Iris pigment epithelial cell (primary cell): ENCODE measurements around the gene DYNLT4.
A peak's percentile ranks its signal among the peaks of the same experiment; 100 is the strongest.
"Not testable (repeated sequence)": the region's sequence is repeated elsewhere in the genome, so short reads cannot be mapped to it uniquely, and the experiment has no call there.

Source experiments
- DNase-seq: peaks from one replicate; pipeline ENCODE4 v3.0.0-alpha.2; 2011; ENCODE audit warnings: low read depth

DYNLT4 gene

DNA sequence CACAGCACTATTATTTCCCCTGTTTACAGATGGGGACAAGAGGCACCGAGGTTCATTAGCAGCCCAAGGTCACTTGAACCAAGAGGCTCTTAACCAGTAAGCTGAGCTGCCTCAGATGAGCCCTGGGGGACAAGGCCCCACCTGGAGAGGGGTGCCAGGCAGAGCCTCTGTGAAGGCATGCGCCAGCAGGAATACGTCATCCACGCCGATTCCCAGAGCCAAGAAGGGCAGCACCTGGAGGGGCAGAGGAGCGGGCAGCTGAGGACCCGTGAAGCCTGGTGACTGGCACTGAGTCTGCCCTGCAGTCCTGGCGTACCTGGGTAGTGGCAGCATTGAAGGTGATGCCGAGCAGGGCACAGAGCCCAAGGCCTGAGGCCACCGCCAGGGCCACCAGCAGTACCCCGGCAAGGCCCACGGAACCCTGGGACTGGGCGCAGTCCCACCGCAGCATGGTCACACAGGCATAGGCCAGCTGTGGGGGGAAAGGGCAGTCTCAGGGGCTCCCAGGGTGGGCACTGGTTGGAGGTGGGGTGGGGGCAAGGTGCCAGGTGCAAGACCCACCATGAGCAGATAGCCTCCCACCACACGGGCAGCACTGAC lies 21.8 kb upstream of the DYNLT4 start:
- no peak for DNase-seq

DNA sequence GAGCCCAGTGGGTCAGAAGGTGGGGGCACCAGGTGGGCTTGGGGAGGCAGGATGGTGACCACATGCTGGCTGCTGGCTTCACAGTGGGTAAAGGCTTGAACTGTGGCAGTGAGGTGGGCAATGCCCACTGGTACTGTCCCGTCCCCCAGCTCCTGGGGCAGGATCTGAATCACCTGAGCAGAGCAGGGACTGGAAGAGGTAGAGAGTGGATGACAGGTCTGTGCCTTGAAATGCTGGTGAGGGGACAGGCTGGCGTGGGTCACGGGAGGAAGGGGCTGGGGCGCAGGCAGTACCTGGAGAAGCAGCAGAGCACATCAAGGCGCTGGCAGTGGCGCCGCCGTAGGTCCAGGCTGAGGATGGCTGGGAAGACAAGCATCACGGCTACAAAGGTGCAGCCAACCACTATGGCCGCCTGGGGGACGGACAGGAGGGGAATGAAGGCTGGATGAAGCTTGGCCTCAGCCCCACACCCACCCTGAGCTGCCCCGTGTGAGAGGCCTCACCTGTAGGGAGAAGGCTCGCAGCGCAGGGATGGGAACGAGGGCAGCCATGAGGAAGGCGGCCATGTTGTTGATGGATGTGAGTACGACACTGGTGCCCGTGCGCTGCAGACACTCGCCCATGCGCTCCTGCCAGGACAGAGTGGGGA lies 21.0 kb upstream of the DYNLT4 start:
- DNase-seq: no peak

- no peak for DNase-seq
Measured at GRCh38 chr1:44827197-44828002, 20.2 kb upstream of the DYNLT4 start.

DNA sequence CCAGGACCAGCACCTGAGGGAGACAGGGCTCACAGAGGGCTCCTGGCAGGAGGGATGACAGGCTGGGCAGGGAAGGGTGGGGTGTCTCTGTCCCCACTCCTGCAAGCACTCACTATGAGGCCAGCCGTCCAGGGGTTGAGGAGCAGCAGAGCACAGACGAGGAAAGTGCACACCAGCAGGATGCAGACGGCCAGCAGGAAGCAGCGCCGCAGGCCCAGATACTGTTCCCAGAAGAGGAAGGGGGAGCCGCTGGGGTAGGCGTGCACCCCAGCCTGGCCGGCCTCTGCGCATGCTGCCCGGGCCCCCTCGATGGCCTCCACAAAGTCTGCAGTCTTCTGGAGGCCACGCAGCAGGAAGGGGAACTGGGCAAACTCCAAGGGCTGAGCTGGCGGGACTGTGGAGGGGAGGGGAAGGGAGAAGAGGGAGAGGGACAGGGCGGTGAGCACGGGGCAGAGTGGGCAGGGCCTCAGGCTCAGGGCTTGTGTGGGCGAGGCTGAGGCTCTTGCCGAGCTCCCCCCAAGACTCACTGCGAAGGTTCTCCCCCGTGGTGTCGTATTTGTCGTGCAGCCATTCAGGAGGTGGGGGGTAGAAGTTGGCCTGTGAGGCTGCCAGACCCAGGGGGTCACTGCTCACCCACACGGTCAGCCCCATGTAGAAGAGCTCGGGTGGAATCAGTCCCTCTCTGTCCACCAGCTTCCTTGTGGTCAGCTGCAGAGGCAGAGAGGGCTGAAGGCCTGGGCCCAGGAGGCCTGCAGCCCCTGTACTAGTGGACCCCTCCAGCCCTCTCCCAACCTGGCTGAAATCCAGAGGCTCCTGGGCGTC lies 19.4 kb upstream of the DYNLT4 start:
- no peak for DNase-seq

DNA sequence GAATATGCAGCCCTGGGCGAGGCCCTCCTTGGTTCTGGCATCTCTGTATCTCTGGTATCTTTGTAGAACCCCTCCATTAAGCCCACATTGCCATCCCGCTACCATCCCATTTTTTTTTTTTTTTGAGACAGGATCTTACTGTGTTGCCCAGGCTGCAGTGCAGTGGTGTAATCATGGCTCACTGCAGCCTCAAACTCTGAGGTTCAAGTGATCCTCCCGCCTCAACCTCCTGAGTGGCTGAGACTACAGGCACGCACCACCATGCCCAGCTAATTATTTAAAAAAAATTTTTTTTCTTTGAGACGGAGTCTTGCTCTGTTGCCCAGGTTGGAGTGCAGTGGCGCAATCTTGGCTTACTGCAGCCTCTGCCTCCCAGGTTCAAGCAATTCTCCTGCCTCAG lies 17.2 kb upstream of the DYNLT4 start:
- DNase-seq: not testable (repeated sequence)

GRCh38 chr1:44822981-44823451 lies 15.9 kb upstream of the DYNLT4 start:
- DNase-seq: no peak

GRCh38 chr1:44822131-44822701 lies 15.1 kb upstream of the DYNLT4 start:
- DNase-seq: no peak

DNA sequence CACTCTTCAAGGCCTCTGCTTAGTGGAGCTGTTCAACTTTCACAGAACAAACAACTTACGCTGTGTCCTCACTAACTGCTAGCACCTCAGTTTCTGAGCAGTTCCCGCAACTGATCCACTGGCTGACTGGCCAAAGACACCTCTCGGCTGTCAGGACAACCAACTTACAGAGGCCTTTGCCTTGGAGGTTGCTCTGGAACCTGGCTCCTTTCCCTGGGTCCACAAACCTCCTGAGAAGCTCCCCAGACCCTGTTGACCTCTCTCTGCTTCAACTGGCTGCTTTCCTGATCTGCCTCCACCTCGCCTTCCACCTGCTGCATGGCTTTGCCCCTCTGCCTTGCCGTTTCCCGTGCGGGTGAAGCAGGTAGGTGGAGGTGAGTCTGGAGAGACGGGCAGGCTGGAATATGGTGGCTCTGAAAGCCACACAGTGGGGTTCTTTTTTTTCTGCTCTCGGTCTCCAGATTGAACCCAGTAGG lies 14.1 kb upstream of the DYNLT4 start:
- DNase-seq: no peak

GRCh38 chr1:44820328-44821239 lies 13.4 kb upstream of the DYNLT4 start:
- DNase-seq: no peak

DNA sequence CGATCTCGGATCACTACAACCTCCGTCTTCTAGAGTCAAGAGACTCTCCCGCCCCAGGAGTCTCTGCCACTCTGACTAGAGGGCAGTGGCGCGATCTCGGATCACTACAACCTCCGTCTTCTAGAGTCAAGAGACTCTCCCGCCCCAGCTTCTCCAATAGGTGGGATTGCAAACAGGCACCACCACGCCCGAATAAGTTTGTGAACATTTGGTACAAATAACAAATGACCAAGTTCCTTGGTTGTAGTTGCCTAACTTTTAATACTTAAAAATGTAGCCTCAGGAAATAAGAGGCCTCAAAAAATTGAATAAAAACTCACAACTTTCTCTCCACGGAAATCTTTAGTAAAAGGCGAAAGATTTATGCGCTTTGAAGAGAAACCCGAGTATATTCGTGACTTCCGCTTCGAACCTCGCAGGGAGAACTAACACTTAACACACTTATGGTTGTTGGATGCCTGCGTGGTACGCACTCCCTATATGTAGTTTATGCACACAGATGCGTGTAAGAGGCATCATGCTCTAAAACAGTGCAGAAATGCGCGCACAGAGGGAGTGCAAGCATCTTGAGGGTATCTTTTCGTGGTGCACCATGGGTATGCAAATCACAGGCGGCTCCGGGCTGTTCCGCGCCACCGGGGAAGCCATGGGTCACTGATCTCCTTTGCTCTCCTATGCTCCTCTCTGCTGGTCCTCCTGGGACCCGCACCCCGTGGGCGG lies 12.6 kb upstream of the DYNLT4 start:
- DNase-seq: peak; percentile 93

DNA sequence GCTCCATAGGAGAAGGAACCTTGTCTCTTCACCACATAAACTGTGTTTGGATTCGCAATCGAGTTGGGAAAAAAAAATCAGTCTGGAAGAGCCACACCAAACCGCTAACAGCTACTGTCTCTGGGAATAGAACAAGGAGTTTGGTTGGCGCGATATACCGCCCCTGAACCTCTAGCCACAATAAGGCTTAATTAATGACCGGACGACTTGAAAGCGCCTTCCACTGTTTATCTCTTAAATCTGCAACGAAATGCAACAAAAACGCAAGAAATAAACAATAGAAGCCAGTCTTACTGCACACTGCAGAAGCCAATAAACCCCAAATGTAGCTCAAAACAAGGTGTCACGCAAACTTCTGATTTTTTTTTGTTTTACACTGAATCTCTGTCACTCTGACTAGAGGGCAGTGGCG lies 12.1 kb upstream of the DYNLT4 start:
- no peak for DNase-seq

DNA sequence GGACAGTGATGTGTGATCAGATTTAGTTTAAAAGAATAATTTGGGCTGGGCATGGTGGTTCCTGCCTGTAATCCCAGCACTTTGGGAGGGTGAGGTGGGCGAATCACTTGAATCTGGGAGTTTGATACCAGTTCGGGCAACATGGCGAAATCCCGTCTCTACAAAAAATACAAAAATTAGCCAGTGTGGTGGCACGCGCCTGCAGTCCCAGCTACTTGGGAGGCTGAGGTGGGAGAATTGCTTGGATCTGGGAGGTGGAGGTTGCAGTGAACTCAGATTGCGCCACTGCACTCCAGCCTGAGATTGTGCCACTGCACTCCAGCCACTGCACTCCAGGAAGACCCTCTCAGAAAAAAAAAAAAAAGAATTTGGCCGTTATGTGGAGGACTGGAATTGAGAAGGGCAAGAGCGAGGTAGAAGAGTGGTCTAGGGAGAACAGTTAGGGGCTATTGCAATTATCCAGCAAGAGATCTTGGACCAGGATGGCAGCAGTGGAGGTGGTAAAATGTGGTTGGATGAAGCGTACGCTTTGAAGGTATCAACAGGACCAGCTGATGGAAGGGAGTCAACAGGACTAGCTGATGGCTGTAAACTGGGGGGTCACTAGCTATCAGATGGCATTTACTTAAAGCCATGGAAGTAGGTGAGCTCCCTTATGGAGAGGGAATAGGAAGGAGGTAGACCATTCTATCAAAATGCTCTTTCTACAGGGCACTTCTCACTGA lies 10.8 kb upstream of the DYNLT4 start:
- no peak for DNase-seq

DNA sequence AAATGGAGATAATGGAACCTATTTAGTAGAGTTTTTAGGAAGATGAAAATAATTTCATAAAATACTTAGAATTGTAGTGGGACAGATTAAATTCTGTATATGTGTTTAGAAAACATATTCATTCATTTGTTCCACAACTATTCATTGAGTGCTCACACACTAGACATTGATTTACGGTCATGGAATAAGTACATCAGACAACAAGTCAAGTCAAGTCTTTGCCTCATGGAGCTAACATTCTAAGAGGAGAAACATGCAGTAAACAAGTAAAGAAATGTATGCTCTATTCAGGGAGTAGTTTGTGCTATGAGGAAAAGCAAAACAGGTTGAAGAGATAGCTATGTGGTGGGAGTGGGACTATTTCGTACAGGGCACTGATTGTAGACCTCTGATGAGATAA lies 10.2 kb upstream of the DYNLT4 start:
- DNase-seq: no peak

DNA sequence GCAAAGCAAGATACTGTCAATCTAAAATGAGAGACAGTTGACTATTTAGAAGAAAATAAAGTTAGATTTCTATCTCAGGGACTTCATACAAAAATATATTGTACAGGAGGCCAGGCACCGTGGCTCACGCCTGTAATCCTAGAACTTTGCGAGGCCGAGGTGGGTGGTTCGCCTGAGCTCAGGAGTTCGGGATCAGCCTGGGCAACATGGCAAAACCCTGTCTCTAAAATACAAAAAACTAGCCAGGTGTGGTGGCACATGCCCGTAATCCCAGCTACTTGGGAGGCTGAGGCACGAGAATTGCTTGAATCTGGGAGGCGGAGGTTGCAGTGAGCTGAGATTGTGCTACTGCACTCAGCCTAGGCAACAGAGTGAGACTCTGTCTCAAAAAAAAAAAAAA lies 8.8 kb upstream of the DYNLT4 start:
- not testable (repeated sequence) for DNase-seq

- no peak for DNase-seq
Measured at GRCh38 chr1:44812822-44813543, 5.8 kb upstream of the DYNLT4 start.

DNA sequence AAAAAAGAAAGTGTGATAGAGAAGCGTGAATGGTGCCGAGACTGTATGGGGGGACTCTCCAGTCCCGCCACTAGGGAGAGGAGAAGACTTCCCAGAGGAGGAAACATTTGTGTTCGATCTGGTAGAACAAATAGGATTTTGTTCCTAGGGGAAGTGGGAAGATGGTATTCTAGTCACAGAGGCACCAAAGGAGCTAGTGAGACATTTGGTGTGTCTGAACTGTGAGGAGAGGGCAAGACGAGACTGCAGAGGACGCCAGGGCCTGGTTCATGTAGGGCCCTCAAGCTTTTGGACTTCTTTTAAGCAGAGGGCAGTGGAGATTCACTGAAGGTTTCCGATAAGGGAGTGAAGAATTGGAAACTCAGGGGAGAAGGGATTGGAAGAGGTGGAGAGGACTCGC lies 4.1 kb upstream of the DYNLT4 start:
- DNase-seq: no peak

- DNase-seq: not testable (repeated sequence)
Measured at GRCh38 chr1:44810762-44811105, 3.6 kb upstream of the DYNLT4 start.

GRCh38 chr1:44810101-44810761 lies 3.1 kb upstream of the DYNLT4 start:
- DNase-seq: peak; percentile 42
